ENCODE results near the gene FYN. TPM values are rescaled to one million over a fixed set of nuclear protein-coding genes. Genes with fewer than 3 reads are reported as not detected.

Gene FYN
- total and polyA plus RNA-seq, 9 of the 15 experiments (the other 6 are each of a cell fraction or from before 2014, with no cell fraction given), result 2.9 to 22.1 (median 11.4) TPM

GRCh38 chr6:111809766-111810165 is 63.5 kb downstream of the FYN start (continued):
- TF ChIP-seq HBP1 (CRISPR knock-in tag; IDR thresholded peaks at IDR 0.05) (no peak), ZNF347 (CRISPR knock-in tag; IDR thresholded peaks at IDR 0.05; ENCODE audit: low read depth) (no peak), RBM14 (IDR thresholded peaks at IDR 0.05; ENCODE audit: borderline replicate concordance, insufficient read depth, low read depth, low read length) (no peak), SMAD3 (CRISPR knock-in tag; conservative IDR thresholded peaks at IDR 0.05) (no peak), PREB (CRISPR knock-in tag; IDR thresholded peaks at IDR 0.05) (no peak), U2AF1 (optimal IDR thresholded peaks at IDR 0.05; ENCODE audit: low read depth, low read length) (no peak), ZBED1 (IDR thresholded peaks at IDR 0.05) (no peak), USF1 (CRISPR knock-in tag; IDR thresholded peaks at IDR 0.05) (no peak), ZNF224 (CRISPR knock-in tag; IDR thresholded peaks at IDR 0.05) (no peak), TCF3 (CRISPR knock-in tag; IDR thresholded peaks at IDR 0.05) (no peak), CCAR2 (IDR thresholded peaks at IDR 0.05; ENCODE audit: low read depth, low read length) (no peak), HMGXB4 (CRISPR knock-in tag; IDR thresholded peaks at IDR 0.05) (no peak), ZBTB9 (CRISPR knock-in tag; IDR thresholded peaks at IDR 0.05) (no peak), MXD1 (CRISPR knock-in tag; IDR thresholded peaks at IDR 0.05; ENCODE audit: borderline replicate concordance, poor library complexity, severe bottlenecking) (no peak), ZNF146 (CRISPR knock-in tag; IDR thresholded peaks at IDR 0.05; ENCODE audit: unreplicated experiment) (no peak), ZBTB1 (CRISPR knock-in tag; IDR thresholded peaks at IDR 0.05; ENCODE audit: borderline replicate concordance, low read depth) (no peak)

Data from K562 (cell line).